Measurements from ENCODE around the gene ENOSF1. TPM values are rescaled to one million over a fixed set of nuclear protein-coding genes. Genes with fewer than 3 reads are reported as not detected.

The ENOSF1 gene
- total and polyA plus RNA-seq, 2 of the 13 experiments (the other 11 are each of a cell fraction or from before 2014, with no cell fraction given), result 37.6 to 40.1 TPM

- TF ChIP-seq TFDP2 (CRISPR knock-in tag; IDR thresholded peaks at IDR 0.05) (peak; percentile 93), HOXA3 (CRISPR knock-in tag; IDR thresholded peaks at IDR 0.05) (peak; percentile 76), NFE2L1 (CRISPR knock-in tag; IDR thresholded peaks at IDR 0.05; ENCODE audit: borderline replicate concordance) (no peak), SMARCC2 (IDR thresholded peaks at IDR 0.05) (no peak), JUNB (CRISPR knock-in tag; IDR thresholded peaks at IDR 0.05; ENCODE audit: borderline replicate concordance) (no peak), ZNF530 (CRISPR knock-in tag; IDR thresholded peaks at IDR 0.05; ENCODE audit: low read depth) (0 out of 2 replicates have a peak, but pooled peaks have one; percentile 12), ZSCAN21 (CRISPR knock-in tag; IDR thresholded peaks at IDR 0.05; ENCODE audit: borderline replicate concordance) (peak; percentile 70; the same call in 1 of the 2 replicates), PAWR (CRISPR knock-in tag; IDR thresholded peaks at IDR 0.05; ENCODE audit: borderline replicate concordance) (no peak), ZNF276 (CRISPR knock-in tag; IDR thresholded peaks at IDR 0.05; ENCODE audit: low read depth) (no peak), ZNF609 (CRISPR knock-in tag; IDR thresholded peaks at IDR 0.05; ENCODE audit: borderline replicate concordance) (peak; percentile 51; the same call in 1 of the 2 replicates), ZNF710 (CRISPR knock-in tag; IDR thresholded peaks at IDR 0.05; ENCODE audit: borderline replicate concordance) (no peak), ZNF362 (CRISPR knock-in tag; IDR thresholded peaks at IDR 0.05; ENCODE audit: borderline replicate concordance) (no peak), ZNF24 (IDR thresholded peaks at IDR 0.05) (no peak), ZKSCAN8 (CRISPR knock-in tag; IDR thresholded peaks at IDR 0.05; ENCODE audit: borderline replicate concordance) (no peak)
Measured at GRCh38 chr18:657311-658000, 55.0 kb downstream of the ENOSF1 start, which contains the start of gene TYMS (continued).

Measured in HepG2 (cell line).